WTC11 (cell line): ENCODE results near the gene TUBA1A. TPM values are rescaled to one million over a fixed set of nuclear protein-coding genes. Genes with fewer than 3 reads are reported as not detected.

Experiments
- ATAC-seq: fragments of 200-7000 bp; cut with Tn5 transposase; 2 replicates; pipeline ENCODE4 v1.10.0; 2021; ENCODE audit warnings: mild to moderate bottlenecking, moderate library complexity
- CTCF ChIA-PET: fragments of 300-600 bp; sonication (Branson Sonifier 250); formaldehyde crosslinking; loops from one replicate; lab custom pipeline; 2021; ENCODE audit warnings: antibody characterized with exemption; lab: Charles Lee
- POLR2A ChIA-PET: fragments of 350-600 bp; sonication (Branson Sonifier 250); formaldehyde crosslinking; loops from one replicate; lab custom pipeline; 2021; ENCODE audit warnings: antibody characterized with exemption; lab: Charles Lee
- DNase-seq: peaks from one replicate; pipeline ENCODE4 v3.0.0; 2021; ENCODE audit warnings: low spot score
- H3K27ac Mint-ChIP-seq: 2 replicates; pipeline ENCODE4 v1.8.0; 2021; ENCODE audit warnings: mixed read lengths
- H3K27me3 Mint-ChIP-seq: 2 replicates; pipeline ENCODE4 v1.8.0; 2021; ENCODE audit warnings: low read depth, mild to moderate bottlenecking, moderate library complexity, mixed read lengths
- H3K36me3 Mint-ChIP-seq: 2 replicates; pipeline ENCODE4 v1.8.0; 2021; ENCODE audit warnings: mixed read lengths
- H3K4me1 Mint-ChIP-seq: 2 replicates; pipeline ENCODE4 v1.8.0; 2022; ENCODE audit warnings: mixed read lengths
- H3K4me3 Mint-ChIP-seq: 2 replicates; pipeline ENCODE4 v1.8.0; 2021; ENCODE audit warnings: mild to moderate bottlenecking, moderate library complexity, mixed read lengths
- H3K9me3 Mint-ChIP-seq: 2 replicates; pipeline ENCODE4 v1.8.0; 2021; ENCODE audit warnings: mixed read lengths
- EMX1 ChIP-seq: fragments of 250-450 bp; sonication (Bioruptor Pico); IDR thresholded peaks from 2 replicates; pipeline ENCODE4 v1.8.0; 2021; ENCODE audit warnings: mild to moderate bottlenecking
- ERG ChIP-seq: fragments of 250-450 bp; sonication (Bioruptor Pico); IDR thresholded peaks from 2 replicates; pipeline ENCODE4 v1.8.0; 2021; ENCODE audit warnings: mild to moderate bottlenecking
- GABPB1 ChIP-seq: sonication (generic); formaldehyde crosslinking; IDR thresholded peaks from 2 replicates; pipeline ENCODE4 v1.8.1; 2023; ENCODE audit warnings: mild to moderate bottlenecking, missing genetic modification reagents
- KAT7 ChIP-seq: sonication (generic); formaldehyde crosslinking; IDR thresholded peaks from 2 replicates; pipeline ENCODE4 v1.8.1; 2023; ENCODE audit warnings: missing genetic modification reagents, mild to moderate bottlenecking, borderline replicate concordance
- SOX15 ChIP-seq: fragments of 250-450 bp; sonication (Bioruptor Pico); IDR thresholded peaks from 2 replicates; pipeline ENCODE4 v1.9.0; 2021; ENCODE audit warnings: mild to moderate bottlenecking
- TEAD1 ChIP-seq: sonication (generic); formaldehyde crosslinking; IDR thresholded peaks from 2 replicates; pipeline ENCODE4 v1.8.0; 2022; ENCODE audit warnings: mild to moderate bottlenecking, missing genetic modification reagents
- TEAD4 ChIP-seq: sonication (generic); formaldehyde crosslinking; IDR thresholded peaks from 2 replicates; pipeline ENCODE4 v1.8.0; 2022; ENCODE audit warnings: mild to moderate bottlenecking, missing genetic modification reagents
- ZNF138 ChIP-seq: sonication (generic); formaldehyde crosslinking; conservative IDR thresholded peaks from 2 replicates; pipeline ENCODE4 v1.8.1; 2022; ENCODE audit warnings: mild to moderate bottlenecking, moderate library complexity, missing genetic modification reagents
- ZNF232 ChIP-seq: sonication (generic); formaldehyde crosslinking; IDR thresholded peaks from 2 replicates; pipeline ENCODE4 v1.8.0; 2022; ENCODE audit warnings: mild to moderate bottlenecking, missing genetic modification reagents
- ZNF317 ChIP-seq: sonication (generic); formaldehyde crosslinking; IDR thresholded peaks from 2 replicates; pipeline ENCODE4 v1.8.1; 2023; ENCODE audit warnings: low read depth, mild to moderate bottlenecking, moderate library complexity, missing genetic modification reagents, borderline replicate concordance
- total RNA-seq: library from RNA; stranded (reverse); gene quantifications from 3 replicates; pipeline ENCODE4 v1.2.3, GENCODE V29; 2021
- TF ChIP-seq, protein P1 (sequence below): sonication (generic); formaldehyde crosslinking; IDR thresholded peaks from 2 replicates; pipeline ENCODE4 v1.8.1; 2023; ENCODE audit warnings: mild to moderate bottlenecking, moderate library complexity, missing genetic modification reagents
- TF ChIP-seq, protein P2 (sequence below): sonication (generic); formaldehyde crosslinking; IDR thresholded peaks from 2 replicates; pipeline ENCODE4 v1.8.0; 2022; ENCODE audit warnings: missing genetic modification reagents

Gene TUBA1A
- total RNA-seq, 1 experiment from 2014 or later: 226 TPM

DNA sequence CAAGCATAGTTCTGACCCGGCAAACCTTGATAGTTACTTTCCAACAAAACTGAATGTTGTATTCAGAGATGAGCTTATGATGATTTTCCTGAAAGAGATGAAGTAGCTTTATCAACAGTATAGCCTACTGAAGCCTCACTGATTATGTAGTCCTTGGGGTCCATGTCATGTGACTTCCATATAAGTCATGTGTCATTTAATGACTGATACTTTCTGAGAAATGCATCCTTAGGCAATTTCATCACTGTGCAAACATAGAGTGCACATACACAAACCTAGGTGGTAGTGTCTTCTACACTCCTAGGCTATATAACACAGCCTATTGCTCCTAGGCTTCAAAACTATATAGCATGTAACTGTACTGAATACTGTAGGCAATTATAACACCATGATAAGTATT, 47.5 kb upstream of the TUBA1A start (continued):
- TF ChIP-seq ERG (CRISPR knock-in tag) (no peak), TEAD1 (CRISPR knock-in tag) (no peak), KAT7 (CRISPR knock-in tag) (no peak), ZNF138 (CRISPR knock-in tag) (no peak), SOX15 (CRISPR knock-in tag) (no peak)

- Mint-ChIP-seq H3K27ac (no peak overlapping the region), H3K4me3 (no peak overlapping the region), H3K9me3 (no peaks in the 10 kb centered on the region), H3K4me1 (peaks cover 27% of the 10 kb centered on the region), H3K27me3 (peaks cover 6% of the 10 kb centered on the region), H3K36me3 (no peaks in the 10 kb centered on the region)
- no peak; the same call in 1 of the 2 replicates for ATAC-seq
- CTCF ChIA-PET: interaction anchor here (0.9 to 3.6 kb wide), 10 partner anchors 10 to 237 kb away, joined by 3 to 29 read pairs (median 4); partner anchors contain the start of genes PRPH and TUBA1A
- POLR2A ChIA-PET: interaction anchor here (0.6 to 2.8 kb wide), 3 partner anchors 12 to 103 kb away, joined by 5 to 12 read pairs (median 10); partner anchors contain the start of genes TUBA1A and TUBA1B
- no peak for TF ChIP-seq EMX1
- DNase-seq: no peak
Measured at GRCh38 chr12:49233842-49234526, 45.1 kb upstream of the TUBA1A start.

DNA sequence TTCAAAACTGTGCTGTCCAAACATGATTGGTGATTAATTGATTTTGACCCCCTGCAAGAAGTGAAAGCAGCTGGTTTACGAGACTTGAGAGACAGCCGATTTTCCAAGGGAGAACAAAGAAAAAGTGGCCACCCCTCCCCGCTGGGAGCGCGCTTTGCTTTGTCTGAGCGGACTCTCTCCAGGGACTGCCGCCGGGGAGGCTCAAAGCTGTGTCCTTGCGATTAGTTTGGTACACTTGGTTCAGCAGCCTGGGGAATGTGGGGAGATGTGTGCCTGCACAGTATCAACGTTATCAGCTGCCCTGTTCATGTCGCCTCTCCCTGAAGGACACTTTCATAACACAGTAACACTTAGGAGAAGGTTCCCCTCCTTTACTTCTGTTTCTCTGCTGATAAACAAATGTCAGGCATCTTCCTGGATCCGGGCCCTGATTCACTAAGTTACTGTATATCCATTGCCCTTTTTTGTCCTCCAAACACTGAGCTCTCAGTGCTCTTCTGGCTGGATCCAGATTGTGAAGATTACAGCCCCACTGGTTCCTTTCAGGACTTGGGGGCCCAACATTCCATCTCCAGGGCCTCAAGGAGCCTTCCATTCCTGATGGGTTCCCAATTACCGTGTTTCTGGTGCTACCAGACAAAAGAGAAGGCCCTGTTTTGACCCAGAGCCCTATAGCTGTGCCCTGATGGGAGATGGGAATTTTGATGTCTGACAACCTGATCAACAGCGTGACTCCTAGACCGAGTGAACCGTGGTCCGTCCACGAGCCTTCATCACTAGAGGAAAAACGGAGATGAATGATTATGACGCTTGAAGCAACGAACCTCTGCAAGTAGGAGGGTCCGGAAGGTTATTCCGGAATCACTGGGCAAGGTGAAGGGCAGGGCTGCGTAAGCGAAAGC, 44.3 kb upstream of the TUBA1A start:
- DNase-seq: peak; percentile 62
- no peaks in the 10 kb centered on the region for H3K9me3 Mint-ChIP-seq
- H3K4me3 Mint-ChIP-seq: peak overlapping the region; percentile 38
- peak; percentile 34 for ATAC-seq
- no peak overlapping the region for H3K27ac Mint-ChIP-seq
- H3K4me1 Mint-ChIP-seq: peaks cover 27% of the 10 kb centered on the region
- no peaks in the 10 kb centered on the region for H3K36me3 Mint-ChIP-seq
- POLR2A ChIA-PET: interaction anchor here (0.6 to 2.8 kb wide), 3 partner anchors 10 to 102 kb away, joined by 4 to 10 read pairs (median 5); partner anchors contain the start of gene TUBA1B
- peaks cover 6% of the 10 kb centered on the region; the same call in 1 of the 2 replicates for H3K27me3 Mint-ChIP-seq
- TF ChIP-seq TEAD4 (CRISPR knock-in tag) (no peak), ZNF232 (CRISPR knock-in tag) (no peak), ERG (CRISPR knock-in tag) (no peak), ZNF317 (CRISPR knock-in tag) (peak; percentile 49), GABPB1 (CRISPR knock-in tag) (no peak)
- TF ChIP-seq, protein P1, sequence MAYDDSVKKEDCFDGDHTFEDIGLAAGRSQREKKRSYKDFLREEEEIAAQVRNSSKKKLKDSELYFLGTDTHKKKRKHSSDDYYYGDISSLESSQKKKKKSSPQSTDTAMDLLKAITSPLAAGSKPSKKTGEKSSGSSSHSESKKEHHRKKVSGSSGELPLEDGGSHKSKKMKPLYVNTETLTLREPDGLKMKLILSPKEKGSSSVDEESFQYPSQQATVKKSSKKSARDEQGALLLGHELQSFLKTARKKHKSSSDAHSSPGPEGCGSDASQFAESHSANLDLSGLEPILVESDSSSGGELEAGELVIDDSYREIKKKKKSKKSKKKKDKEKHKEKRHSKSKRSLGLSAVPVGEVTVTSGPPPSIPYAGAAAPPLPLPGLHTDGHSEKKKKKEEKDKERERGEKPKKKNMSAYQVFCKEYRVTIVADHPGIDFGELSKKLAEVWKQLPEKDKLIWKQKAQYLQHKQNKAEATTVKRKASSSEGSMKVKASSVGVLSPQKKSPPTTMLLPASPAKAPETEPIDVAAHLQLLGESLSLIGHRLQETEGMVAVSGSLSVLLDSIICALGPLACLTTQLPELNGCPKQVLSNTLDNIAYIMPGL: no peak
- TF ChIP-seq, protein P2, sequence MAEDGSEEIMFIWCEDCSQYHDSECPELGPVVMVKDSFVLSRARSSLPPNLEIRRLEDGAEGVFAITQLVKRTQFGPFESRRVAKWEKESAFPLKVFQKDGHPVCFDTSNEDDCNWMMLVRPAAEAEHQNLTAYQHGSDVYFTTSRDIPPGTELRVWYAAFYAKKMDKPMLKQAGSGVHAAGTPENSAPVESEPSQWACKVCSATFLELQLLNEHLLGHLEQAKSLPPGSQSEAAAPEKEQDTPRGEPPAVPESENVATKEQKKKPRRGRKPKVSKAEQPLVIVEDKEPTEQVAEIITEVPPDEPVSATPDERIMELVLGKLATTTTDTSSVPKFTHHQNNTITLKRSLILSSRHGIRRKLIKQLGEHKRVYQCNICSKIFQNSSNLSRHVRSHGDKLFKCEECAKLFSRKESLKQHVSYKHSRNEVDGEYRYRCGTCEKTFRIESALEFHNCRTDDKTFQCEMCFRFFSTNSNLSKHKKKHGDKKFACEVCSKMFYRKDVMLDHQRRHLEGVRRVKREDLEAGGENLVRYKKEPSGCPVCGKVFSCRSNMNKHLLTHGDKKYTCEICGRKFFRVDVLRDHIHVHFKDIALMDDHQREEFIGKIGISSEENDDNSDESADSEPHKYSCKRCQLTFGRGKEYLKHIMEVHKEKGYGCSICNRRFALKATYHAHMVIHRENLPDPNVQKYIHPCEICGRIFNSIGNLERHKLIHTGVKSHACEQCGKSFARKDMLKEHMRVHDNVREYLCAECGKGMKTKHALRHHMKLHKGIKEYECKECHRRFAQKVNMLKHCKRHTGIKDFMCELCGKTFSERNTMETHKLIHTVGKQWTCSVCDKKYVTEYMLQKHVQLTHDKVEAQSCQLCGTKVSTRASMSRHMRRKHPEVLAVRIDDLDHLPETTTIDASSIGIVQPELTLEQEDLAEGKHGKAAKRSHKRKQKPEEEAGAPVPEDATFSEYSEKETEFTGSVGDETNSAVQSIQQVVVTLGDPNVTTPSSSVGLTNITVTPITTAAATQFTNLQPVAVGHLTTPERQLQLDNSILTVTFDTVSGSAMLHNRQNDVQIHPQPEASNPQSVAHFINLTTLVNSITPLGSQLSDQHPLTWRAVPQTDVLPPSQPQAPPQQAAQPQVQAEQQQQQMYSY (CRISPR knock-in tag): peak; percentile 66; the same call in 1 of the 2 replicates
- TF ChIP-seq, all 79 proteins: peak for 2
- CTCF ChIA-PET: interaction anchor here (0.6 to 3.6 kb wide), 13 partner anchors 9 to 189 kb away, joined by 3 to 29 read pairs (median 4); partner anchors contain the start of genes PRPH, TUBA1A and TUBA1B
